Activated T-cell treated with anti-CD3 and anti-CD28 coated beads for 48 hours (primary cell): ENCODE results near the gene IL36G.

ENCODE experiments used
- DNase-seq: peaks from one replicate; pipeline ENCODE4 v3.0.0-alpha.2; 2020; ENCODE audit warnings: low read depth

The IL36G gene

GRCh38 chr2:113018509-113018908 is 40.7 kb downstream of the IL36G start:
- DNase-seq: no peak

DNA sequence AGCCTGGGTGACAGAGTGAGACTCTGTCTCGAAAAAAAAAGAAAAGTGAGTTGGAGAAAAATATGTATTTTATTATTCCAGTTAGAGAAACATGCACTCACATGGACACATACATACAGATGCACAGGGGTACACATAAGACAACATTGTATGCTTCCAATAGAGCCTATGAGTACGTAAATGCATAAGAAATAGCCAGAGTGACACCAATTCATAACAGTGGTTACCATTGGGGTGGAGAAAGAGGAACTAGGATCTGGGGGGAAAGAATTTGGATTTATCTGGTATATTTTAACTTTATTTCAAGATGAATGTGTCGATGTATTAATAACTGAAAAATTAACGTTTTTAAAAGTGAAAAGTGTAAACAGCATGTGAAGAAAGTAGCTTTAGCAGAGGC is 43.5 kb downstream of the IL36G start:
- DNase-seq: no peak

DNA sequence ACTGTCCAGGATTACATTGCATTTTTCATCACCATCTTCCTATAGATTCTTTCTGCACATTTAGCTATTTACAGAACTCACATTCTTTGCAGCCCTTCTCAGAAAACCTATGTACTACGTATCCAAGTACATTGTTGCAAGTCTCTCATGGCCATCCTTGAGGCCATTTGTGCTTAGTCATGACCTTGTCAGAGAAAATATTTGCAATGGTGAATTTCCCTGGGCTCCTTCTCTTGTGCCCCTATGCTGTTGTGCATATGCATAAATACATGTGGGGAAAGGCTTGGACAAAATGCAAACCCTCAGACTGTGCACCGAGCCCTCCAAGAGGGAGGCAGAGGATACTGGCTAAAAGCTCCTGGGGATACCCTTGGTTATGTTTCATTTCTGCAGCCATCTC is 47.0 kb downstream of the IL36G start:
- no peak for DNase-seq

- no peak for DNase-seq
Measured at GRCh38 chr2:113025737-113026136, 47.9 kb downstream of the IL36G start.

DNA sequence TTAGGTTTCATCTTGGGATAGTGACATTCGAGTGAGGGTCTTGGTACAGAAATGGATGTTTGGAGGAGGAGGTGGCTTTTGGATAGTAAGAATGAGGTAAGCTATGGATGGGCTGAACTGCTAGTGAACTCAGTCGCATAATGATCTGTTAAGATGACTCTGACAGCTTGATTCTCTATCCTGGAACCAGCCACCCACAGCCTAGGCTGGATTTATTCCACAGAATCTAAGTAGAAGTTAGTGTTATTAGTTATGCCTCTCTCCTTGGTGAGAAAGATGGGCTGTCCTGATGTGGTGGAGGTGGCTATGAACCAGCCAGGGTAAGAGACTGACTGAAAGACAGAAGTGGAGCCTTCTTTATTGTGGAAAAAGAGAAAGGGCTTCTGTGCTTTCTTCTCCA is 49.9 kb downstream of the IL36G start:
- no peak for DNase-seq

DNA sequence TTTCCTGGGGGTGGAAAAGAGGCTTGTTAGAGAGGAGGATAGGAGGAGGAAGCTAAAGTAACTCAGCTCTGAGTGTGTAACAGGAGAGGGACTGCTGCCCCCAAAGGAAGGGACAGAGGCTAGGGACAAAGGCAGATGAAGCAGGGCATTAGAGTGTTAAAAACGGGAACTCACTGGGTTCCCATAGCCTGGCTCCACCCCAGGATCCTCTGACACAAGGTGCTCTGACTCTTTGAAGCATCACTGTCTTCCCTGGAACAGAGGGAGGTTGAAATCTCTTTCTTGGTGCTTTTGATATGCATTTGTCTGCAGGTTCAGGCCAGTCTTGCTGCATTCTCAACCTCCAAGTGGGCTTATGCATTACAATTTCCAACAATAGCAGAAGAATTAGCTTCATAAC is 50.3 kb downstream of the IL36G start:
- no peak for DNase-seq

GRCh38 chr2:113032737-113033136 is 54.9 kb downstream of the IL36G start:
- no peak for DNase-seq

DNA sequence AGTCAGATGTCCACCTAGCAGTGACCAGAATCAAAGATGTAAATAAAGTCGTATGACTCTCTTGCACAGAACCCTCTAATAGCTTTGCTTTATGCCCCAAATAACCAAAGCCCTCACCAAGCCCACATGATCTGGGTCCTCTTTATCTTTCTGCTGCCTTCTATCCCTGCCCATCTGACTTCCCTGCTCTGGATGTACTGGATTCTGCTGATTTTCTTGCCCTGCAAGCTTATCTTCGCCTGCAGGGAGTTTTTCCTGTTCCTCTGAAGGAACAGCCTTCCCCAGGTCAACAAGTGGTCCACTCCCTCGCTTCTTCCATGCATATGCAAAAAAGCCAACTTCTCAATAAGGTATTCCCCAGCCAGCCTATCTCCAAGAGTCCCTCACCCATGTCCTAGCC is 56.2 kb downstream of the IL36G start:
- DNase-seq: no peak
